ENCODE results near the gene MUC5B.

MUC5B gene

GRCh38 chr11:1231396-1232020 lies 8.6 kb downstream of the MUC5B start:
- Histone ChIP-seq H3K27me3 (ENCODE audit: insufficient read depth, low read length) (peaks cover 15% of the 10 kb centered on the region), H3K36me3 (ENCODE audit: insufficient read depth, low read length) (no peaks in the 10 kb centered on the region), H2AFZ (ENCODE audit: low read depth, low read length) (no peak overlapping the region), H3K9me3 (ENCODE audit: low read length) (no peaks in the 10 kb centered on the region), H3K4me3 (ENCODE audit: low read length) (no peak overlapping the region), H3K4me1 (ENCODE audit: insufficient read depth, low read length) (no peaks in the 10 kb centered on the region)

GRCh38 chr11:1232021-1232882 lies 9.4 kb downstream of the MUC5B start:
- peaks cover 19% of the 10 kb centered on the region for H3K27me3 ChIP-seq (ENCODE audit: insufficient read depth, low read length)
- H3K9me3 ChIP-seq (ENCODE audit: low read length) = no peaks in the 10 kb centered on the region
- H2AFZ ChIP-seq (ENCODE audit: low read depth, low read length) = no peak overlapping the region
- H3K4me1 ChIP-seq (ENCODE audit: insufficient read depth, low read length) = no peaks in the 10 kb centered on the region
- no peak overlapping the region for H3K4me3 ChIP-seq (ENCODE audit: low read length)
- H3K36me3 ChIP-seq (ENCODE audit: insufficient read depth, low read length) = no peaks in the 10 kb centered on the region

- peaks cover 23% of the 10 kb centered on the region for H3K27me3 ChIP-seq (ENCODE audit: insufficient read depth, low read length)
- no peaks in the 10 kb centered on the region for H3K9me3 ChIP-seq (ENCODE audit: low read length)
- H3K4me1 ChIP-seq (ENCODE audit: insufficient read depth, low read length) = no peaks in the 10 kb centered on the region
- no peaks in the 10 kb centered on the region for H3K36me3 ChIP-seq (ENCODE audit: insufficient read depth, low read length)
- no peak overlapping the region for H2AFZ ChIP-seq (ENCODE audit: low read depth, low read length)
- no peak overlapping the region for H3K4me3 ChIP-seq (ENCODE audit: low read length)
Measured at GRCh38 chr11:1232883-1233321, 10.0 kb downstream of the MUC5B start.

GRCh38 chr11:1233351-1234053 lies 10.6 kb downstream of the MUC5B start:
- no peaks in the 10 kb centered on the region for H3K36me3 ChIP-seq (ENCODE audit: insufficient read depth, low read length)
- H2AFZ ChIP-seq (ENCODE audit: low read depth, low read length) = no peak overlapping the region
- no peak overlapping the region for H3K4me3 ChIP-seq (ENCODE audit: low read length)
- H3K9me3 ChIP-seq (ENCODE audit: low read length) = no peaks in the 10 kb centered on the region
- no peaks in the 10 kb centered on the region for H3K4me1 ChIP-seq (ENCODE audit: insufficient read depth, low read length)
- H3K27me3 ChIP-seq (ENCODE audit: insufficient read depth, low read length) = peaks cover 24% of the 10 kb centered on the region

- Histone ChIP-seq H3K9me3 (ENCODE audit: low read length) (no peaks in the 10 kb centered on the region), H3K4me1 (ENCODE audit: insufficient read depth, low read length) (no peaks in the 10 kb centered on the region), H3K27me3 (ENCODE audit: insufficient read depth, low read length) (peaks cover 24% of the 10 kb centered on the region), H3K4me3 (ENCODE audit: low read length) (no peak overlapping the region), H3K36me3 (ENCODE audit: insufficient read depth, low read length) (no peaks in the 10 kb centered on the region), H2AFZ (ENCODE audit: low read depth, low read length) (no peak overlapping the region)
Measured at GRCh38 chr11:1234054-1234720, 11.3 kb downstream of the MUC5B start.

GRCh38 chr11:1234771-1235305 lies 12.0 kb downstream of the MUC5B start:
- no peaks in the 10 kb centered on the region for H3K4me1 ChIP-seq (ENCODE audit: insufficient read depth, low read length)
- H3K4me3 ChIP-seq (ENCODE audit: low read length) = no peak overlapping the region
- H3K27me3 ChIP-seq (ENCODE audit: insufficient read depth, low read length) = peaks cover 24% of the 10 kb centered on the region
- H3K36me3 ChIP-seq (ENCODE audit: insufficient read depth, low read length) = no peaks in the 10 kb centered on the region
- no peaks in the 10 kb centered on the region for H3K9me3 ChIP-seq (ENCODE audit: low read length)
- H2AFZ ChIP-seq (ENCODE audit: low read depth, low read length) = no peak overlapping the region

- Histone ChIP-seq H3K36me3 (ENCODE audit: insufficient read depth, low read length) (no peaks in the 10 kb centered on the region), H3K27me3 (ENCODE audit: insufficient read depth, low read length) (peaks cover 20% of the 10 kb centered on the region), H3K4me1 (ENCODE audit: insufficient read depth, low read length) (no peaks in the 10 kb centered on the region), H2AFZ (ENCODE audit: low read depth, low read length) (no peak overlapping the region), H3K4me3 (ENCODE audit: low read length) (no peak overlapping the region), H3K9me3 (ENCODE audit: low read length) (no peaks in the 10 kb centered on the region)
Measured at GRCh38 chr11:1235306-1235900, 12.5 kb downstream of the MUC5B start.

GRCh38 chr11:1235901-1236315 lies 13.0 kb downstream of the MUC5B start:
- Histone ChIP-seq H2AFZ (ENCODE audit: low read depth, low read length) (no peak overlapping the region), H3K4me1 (ENCODE audit: insufficient read depth, low read length) (no peaks in the 10 kb centered on the region)

GRCh38 chr11:1236316-1237127 lies 13.7 kb downstream of the MUC5B start:
- Histone ChIP-seq H3K4me1 (ENCODE audit: insufficient read depth, low read length) (no peaks in the 10 kb centered on the region), H3K36me3 (ENCODE audit: insufficient read depth, low read length) (no peaks in the 10 kb centered on the region), H2AFZ (ENCODE audit: low read depth, low read length) (no peak overlapping the region), H3K4me3 (ENCODE audit: low read length) (no peak overlapping the region), H3K9me3 (ENCODE audit: low read length) (no peaks in the 10 kb centered on the region), H3K27me3 (ENCODE audit: insufficient read depth, low read length) (peaks cover 19% of the 10 kb centered on the region)

More at GRCh38 chr11:1235901-1236315, 13.0 kb downstream of the MUC5B start:
- H3K9me3 ChIP-seq (ENCODE audit: low read length) = no peaks in the 10 kb centered on the region
- no peak overlapping the region for H3K4me3 ChIP-seq (ENCODE audit: low read length)
- H3K27me3 ChIP-seq (ENCODE audit: insufficient read depth, low read length) = peaks cover 20% of the 10 kb centered on the region
- no peaks in the 10 kb centered on the region for H3K36me3 ChIP-seq (ENCODE audit: insufficient read depth, low read length)

- no peaks in the 10 kb centered on the region for H3K36me3 ChIP-seq (ENCODE audit: insufficient read depth, low read length)
- no peaks in the 10 kb centered on the region for H3K4me1 ChIP-seq (ENCODE audit: insufficient read depth, low read length)
- H2AFZ ChIP-seq (ENCODE audit: low read depth, low read length) = no peak overlapping the region
- H3K27me3 ChIP-seq (ENCODE audit: insufficient read depth, low read length) = peaks cover 15% of the 10 kb centered on the region
- peaks cover 2% of the 10 kb centered on the region for H3K9me3 ChIP-seq (ENCODE audit: low read length)
- H3K4me3 ChIP-seq (ENCODE audit: low read length) = no peak overlapping the region
Measured at GRCh38 chr11:1237128-1237580, 14.3 kb downstream of the MUC5B start.

GRCh38 chr11:1237851-1238250 lies 15.0 kb downstream of the MUC5B start:
- peaks cover 6% of the 10 kb centered on the region for H3K9me3 ChIP-seq (ENCODE audit: low read length)
- H3K27me3 ChIP-seq (ENCODE audit: insufficient read depth, low read length) = peaks cover 13% of the 10 kb centered on the region
- no peaks in the 10 kb centered on the region for H3K36me3 ChIP-seq (ENCODE audit: insufficient read depth, low read length)
- H3K4me3 ChIP-seq (ENCODE audit: low read length) = no peak overlapping the region
- H2AFZ ChIP-seq (ENCODE audit: low read depth, low read length) = no peak overlapping the region
- H3K4me1 ChIP-seq (ENCODE audit: insufficient read depth, low read length) = no peaks in the 10 kb centered on the region

Data from neuron (in vitro differentiated cells).